Measurements from ENCODE around the gene ITGA3. TPM values are rescaled to one million over a fixed set of nuclear protein-coding genes. Genes with fewer than 3 reads are reported as not detected.

ITGA3 gene
- total and polyA plus RNA-seq, 5 donors, result 21.5 to 32.9 (median 26.2) TPM

DNA sequence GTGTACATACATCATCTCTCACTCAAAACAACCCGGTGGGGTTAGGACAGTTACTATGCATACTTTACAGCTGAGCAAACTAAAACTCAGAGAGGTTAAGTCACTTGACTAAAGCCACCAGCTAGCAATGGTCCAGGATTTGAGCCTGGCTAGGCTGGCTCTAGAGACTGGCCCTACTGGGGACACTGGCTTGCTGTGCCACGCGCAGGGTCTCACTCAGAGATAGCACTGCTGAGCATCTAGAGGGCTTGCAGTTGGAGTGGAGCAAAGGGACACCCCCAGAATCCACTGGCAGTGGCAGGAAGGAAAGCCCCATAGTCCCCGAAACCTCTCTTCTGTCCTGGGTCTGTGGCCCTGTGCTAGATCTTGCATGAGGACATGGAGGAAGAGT is 62.9 kb downstream of the ITGA3 start:
- H3K9me3 ChIP-seq (ENCODE audit: control insufficient read depth, low read length), result no peaks in the 10 kb centered on the region
- intact Hi-C loops (cut with DNase I), result loop anchor here in 3 of 4 donors (5.0 to 10.0 kb wide), 2 partner anchors 46 to 48 kb away; partner anchors contain the start of gene SGCA (in 3 of the 3)
- DNase-seq, result no peak
- ATAC-seq, result no peak
- no peaks in the 10 kb centered on the region for H3K4me1 ChIP-seq (ENCODE audit: control insufficient read depth, insufficient read depth, low read length)
- no peak overlapping the region for H3K27ac ChIP-seq (ENCODE audit: low read length)
- H3K27me3 ChIP-seq (ENCODE audit: control insufficient read depth, insufficient read depth), result no peaks in the 10 kb centered on the region
- H3K4me3 ChIP-seq (ENCODE audit: low read length), result no peak overlapping the region
- WGBS, result 94% methylated on average over 4 of the region's 4 CpGs

DNA sequence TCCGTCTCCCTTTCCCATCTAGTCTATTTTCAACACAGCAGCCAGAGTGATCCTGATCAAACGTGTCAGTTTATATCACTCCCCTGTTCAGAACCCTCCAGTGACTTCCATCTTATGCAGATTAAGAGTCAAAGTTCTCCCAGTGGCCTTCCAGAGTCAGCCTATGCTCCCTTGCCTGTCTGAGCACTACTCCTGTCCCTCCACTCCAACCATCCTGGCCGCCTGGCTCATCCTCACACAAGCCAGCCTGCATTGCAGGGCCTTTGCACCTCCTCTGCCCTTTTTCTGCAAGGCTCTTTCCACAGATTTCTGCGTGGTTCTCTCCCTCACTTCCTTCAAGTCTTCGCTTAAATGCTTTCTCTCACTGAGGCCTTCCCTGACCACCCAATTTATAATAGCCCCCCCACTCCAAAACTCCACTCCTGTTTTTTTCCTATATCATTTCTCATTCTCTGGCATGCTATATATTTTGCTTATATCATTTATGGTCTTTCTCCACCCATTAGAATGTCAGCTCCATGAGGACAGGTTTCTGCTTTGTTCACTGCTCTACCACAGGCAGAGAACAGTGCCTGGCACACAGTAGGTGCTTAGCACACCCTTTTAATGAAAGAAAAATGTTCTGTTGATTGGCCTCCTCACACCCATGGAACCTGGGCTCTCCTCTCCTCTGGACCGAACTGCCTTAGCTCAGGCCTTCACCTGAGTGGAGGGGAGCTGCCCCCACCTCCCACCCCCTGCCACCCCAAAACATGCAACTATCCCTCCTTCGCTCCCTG is 64.8 kb downstream of the ITGA3 start:
- WGBS, result 91% methylated on average over 7 of the region's 7 CpGs
- ATAC-seq (no peak), DNase-seq (no peak)
- intact Hi-C loops (cut with DNase I), result no loop called here
- H3K27me3 ChIP-seq (ENCODE audit: control insufficient read depth, insufficient read depth), result no peaks in the 10 kb centered on the region
- no peaks in the 10 kb centered on the region for H3K9me3 ChIP-seq (ENCODE audit: control insufficient read depth, low read length)
- H3K4me3 ChIP-seq (ENCODE audit: low read length), result no peak overlapping the region
- H3K27ac ChIP-seq (ENCODE audit: low read length), result no peak overlapping the region
- H3K4me1 ChIP-seq (ENCODE audit: control insufficient read depth, insufficient read depth, low read length), result no peaks in the 10 kb centered on the region

DNA sequence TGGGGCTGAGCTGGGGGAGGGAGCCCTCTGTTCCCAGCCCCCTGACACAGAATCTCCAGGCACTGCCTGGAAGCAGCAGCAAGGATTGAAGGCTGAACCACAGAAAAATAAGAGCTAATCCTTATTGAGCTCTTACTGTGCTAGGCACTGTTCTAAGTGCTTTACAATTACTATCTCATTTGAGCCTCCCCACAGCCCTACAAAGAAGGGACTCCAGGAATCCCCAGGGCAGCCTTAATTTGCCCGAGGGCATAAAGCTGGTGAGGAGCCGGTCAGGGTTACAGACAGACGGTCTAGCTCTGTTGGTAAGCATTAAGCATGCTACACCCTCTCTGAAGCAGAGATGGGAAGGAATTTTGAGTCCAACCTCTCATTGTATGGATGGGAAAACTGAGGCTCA is 67.0 kb downstream of the ITGA3 start:
- ATAC-seq, result no peak
- intact Hi-C loops (cut with DNase I), result no loop called here
- Histone ChIP-seq H3K4me1 (ENCODE audit: control insufficient read depth, insufficient read depth, low read length) (no peaks in the 10 kb centered on the region), H3K9me3 (ENCODE audit: control insufficient read depth, low read length) (no peaks in the 10 kb centered on the region), H3K4me3 (ENCODE audit: low read length) (no peak overlapping the region), H3K27ac (ENCODE audit: low read length) (no peak overlapping the region), H3K27me3 (ENCODE audit: control insufficient read depth, insufficient read depth) (no peaks in the 10 kb centered on the region)
- no peak for DNase-seq
- 93% methylated on average over 3 of the region's 3 CpGs for WGBS

DNA sequence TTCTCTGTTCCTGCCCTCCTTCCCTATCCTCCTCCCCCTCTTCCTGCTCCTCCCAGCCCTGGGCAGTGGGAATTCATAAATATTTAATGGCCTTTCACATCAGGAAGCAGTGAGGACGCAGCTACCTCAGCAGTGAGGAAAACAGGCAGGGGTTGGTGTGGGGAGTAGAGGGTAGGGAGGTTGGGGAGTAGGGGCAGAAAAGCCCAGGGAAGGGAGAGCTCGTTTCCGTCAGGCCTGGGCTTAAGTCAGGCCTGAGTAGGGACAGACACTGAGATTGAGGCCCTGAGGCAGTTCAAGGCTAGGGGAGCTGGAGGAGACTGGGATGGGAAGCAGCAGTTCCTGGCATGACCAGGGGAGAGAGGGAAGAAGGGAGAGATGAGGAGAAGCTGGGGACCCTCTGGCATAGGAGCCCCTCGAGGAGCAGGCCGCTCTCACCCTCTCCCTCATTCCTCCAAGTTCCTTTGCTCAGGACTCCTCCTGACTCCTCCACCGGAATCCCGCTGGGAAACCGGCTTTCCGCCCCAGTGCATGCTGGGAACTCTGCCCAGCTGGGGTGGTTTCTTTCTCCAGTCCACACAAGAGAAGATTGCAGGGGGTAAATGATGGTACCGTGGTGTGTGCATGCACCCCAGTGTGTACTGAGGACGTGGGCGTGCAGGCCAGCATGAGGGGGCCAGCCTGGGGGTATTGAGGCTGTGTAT is 67.9 kb downstream of the ITGA3 start:
- WGBS, result 41% methylated on average over 12 of the region's 12 CpGs
- intact Hi-C loops (cut with DNase I), result no loop called here
- DNase-seq, result peak in 2 of 3 donors; percentile 65 to 69
- Histone ChIP-seq H3K4me1 (ENCODE audit: control insufficient read depth, insufficient read depth, low read length) (peaks cover 5% of the 10 kb centered on the region), H3K4me3 (ENCODE audit: low read length) (no peak overlapping the region), H3K9me3 (ENCODE audit: control insufficient read depth, low read length) (no peaks in the 10 kb centered on the region), H3K27ac (ENCODE audit: low read length) (no peak overlapping the region), H3K27me3 (ENCODE audit: control insufficient read depth, insufficient read depth) (no peaks in the 10 kb centered on the region)
- peak in 1 of 2 donors; percentile 9 for ATAC-seq

DNA sequence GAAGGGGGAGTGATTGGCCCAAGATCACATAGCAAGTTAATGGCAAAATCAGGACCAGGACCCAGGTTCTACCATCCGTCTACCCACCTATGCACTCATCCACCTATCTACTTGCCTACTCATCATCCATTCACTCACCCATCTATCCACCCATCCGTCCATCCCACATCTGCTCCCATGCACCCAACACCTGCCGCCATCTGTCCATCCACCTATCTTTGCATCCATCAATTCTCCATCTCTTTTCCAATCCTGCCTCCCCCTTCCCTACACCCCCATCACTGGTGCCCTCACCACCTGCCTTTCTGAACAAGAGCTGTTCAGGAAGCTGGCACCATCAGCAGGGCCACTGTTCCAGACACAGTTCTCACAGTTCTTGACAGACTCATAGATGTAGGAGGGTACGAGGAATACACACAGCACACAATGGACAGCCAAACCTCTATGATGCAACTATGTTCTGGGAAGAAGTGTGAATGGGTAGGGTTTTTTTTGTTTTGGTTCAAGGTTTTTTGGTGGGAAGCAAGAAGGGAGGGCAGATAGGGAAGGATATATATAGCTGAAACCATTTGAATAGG is 69.6 kb downstream of the ITGA3 start:
- no peaks in the 10 kb centered on the region for H3K27me3 ChIP-seq (ENCODE audit: control insufficient read depth, insufficient read depth)
- no peak overlapping the region for H3K27ac ChIP-seq (ENCODE audit: low read length)
- WGBS, result 94% methylated on average over 4 of the region's 4 CpGs
- intact Hi-C loops (cut with DNase I), result no loop called here
- peaks cover 7% of the 10 kb centered on the region for H3K4me1 ChIP-seq (ENCODE audit: control insufficient read depth, insufficient read depth, low read length)
- no peak overlapping the region for H3K4me3 ChIP-seq (ENCODE audit: low read length)
- ATAC-seq, result no peak
- DNase-seq, result peak in 1 of 3 donors; percentile 15
- no peaks in the 10 kb centered on the region for H3K9me3 ChIP-seq (ENCODE audit: control insufficient read depth, low read length)

DNA sequence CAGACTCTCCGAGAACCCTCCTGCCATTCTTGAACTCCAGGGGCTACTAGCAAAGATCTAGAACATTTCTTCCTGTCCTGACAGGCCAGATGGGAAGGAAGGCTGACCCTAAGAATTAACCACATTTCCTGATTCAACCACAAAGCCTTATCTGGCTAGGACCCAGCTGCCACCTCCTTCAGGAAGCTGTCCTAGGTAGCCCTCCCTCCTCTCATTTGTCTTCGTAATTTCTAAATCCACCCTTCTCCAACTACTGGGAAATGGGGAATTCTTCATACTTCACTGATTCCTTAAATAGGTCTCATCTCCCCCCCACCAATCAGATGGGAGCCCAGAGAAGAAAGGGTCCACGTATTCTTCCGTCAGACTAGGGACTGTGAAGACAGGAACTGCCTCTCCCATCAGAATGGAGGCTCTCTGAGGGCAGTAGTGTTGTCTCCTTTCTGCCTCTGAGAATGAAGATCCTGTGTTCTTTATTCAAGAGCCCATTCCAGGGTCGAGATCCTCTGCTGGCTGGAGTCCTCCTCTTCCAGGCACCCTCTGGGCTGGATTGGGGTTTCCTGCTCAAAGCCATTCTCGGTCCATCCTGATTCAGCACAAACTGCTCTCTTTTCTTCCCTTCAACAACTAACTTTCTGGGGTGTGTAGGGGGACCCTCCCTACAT is 71.9 kb downstream of the ITGA3 start:
- H3K27ac ChIP-seq (ENCODE audit: low read length), result no peak overlapping the region
- no peak overlapping the region for H3K4me3 ChIP-seq (ENCODE audit: low read length)
- WGBS, result 61% methylated on average over 6 of the region's 6 CpGs
- DNase-seq, result peak in 1 of 3 donors; percentile 11
- no peaks in the 10 kb centered on the region for H3K9me3 ChIP-seq (ENCODE audit: control insufficient read depth, low read length)
- ATAC-seq, result no peak
- H3K27me3 ChIP-seq (ENCODE audit: control insufficient read depth, insufficient read depth), result no peaks in the 10 kb centered on the region
- H3K4me1 ChIP-seq (ENCODE audit: control insufficient read depth, insufficient read depth, low read length), result peaks cover 8% of the 10 kb centered on the region
- intact Hi-C loops (cut with DNase I), result no loop called here

DNA sequence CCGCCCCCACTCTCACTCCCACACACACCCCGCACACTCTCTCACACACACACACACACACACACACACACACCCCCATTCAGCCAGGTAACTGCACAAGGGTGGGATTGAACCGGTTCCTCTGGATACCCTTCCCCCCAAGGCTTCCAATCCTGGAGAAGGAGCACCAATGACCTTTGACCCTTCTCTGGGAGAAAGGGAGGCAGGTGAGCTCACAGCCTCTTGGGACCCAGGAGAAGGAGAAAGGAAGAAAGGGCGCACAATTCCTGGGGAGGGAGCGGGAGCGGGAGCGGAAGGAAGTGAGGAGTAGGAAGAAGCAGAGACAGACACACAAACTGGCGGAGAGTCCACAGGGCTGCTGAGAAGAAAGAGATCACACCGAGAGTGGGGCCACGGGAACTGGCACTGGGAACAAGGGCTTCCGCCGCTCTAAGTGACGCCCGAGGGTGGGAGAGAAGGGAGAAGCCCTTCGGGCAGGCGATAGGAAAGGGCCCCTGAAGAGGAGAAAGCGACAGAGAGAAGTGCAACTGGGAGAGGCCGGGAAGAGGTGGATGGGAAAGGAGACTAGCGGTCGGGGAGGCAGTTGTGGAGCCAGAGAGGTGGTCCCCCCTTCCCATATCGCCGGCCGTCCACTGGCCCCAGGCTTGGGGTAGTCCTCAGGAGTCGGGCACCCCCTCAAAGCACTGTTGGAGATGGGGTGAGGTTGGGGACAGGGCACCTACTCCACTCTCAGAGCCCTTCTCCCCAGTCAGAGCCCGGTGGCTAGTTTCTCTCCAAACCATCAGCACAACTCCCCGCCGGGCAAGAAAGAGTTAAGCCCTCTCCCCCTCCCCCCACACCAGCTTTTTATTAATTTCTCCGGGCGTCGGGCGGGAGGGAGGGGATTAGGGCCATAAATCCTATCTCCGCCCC is 72.8 kb downstream of the ITGA3 start:
- peak overlapping the region; percentile 74 for H3K4me3 ChIP-seq (ENCODE audit: low read length)
- H3K4me1 ChIP-seq (ENCODE audit: control insufficient read depth, insufficient read depth, low read length), result peaks cover 10% of the 10 kb centered on the region
- no peak overlapping the region for H3K27ac ChIP-seq (ENCODE audit: low read length)
- no peaks in the 10 kb centered on the region for H3K27me3 ChIP-seq (ENCODE audit: control insufficient read depth, insufficient read depth)
- WGBS, result 15% methylated on average over 32 of the region's 32 CpGs
- no peaks in the 10 kb centered on the region for H3K9me3 ChIP-seq (ENCODE audit: control insufficient read depth, low read length)
- intact Hi-C loops (cut with DNase I), result no loop called here
- DNase-seq (peak in 2 of 3 donors; percentile 45 to 46), ATAC-seq (no peak)

DNA sequence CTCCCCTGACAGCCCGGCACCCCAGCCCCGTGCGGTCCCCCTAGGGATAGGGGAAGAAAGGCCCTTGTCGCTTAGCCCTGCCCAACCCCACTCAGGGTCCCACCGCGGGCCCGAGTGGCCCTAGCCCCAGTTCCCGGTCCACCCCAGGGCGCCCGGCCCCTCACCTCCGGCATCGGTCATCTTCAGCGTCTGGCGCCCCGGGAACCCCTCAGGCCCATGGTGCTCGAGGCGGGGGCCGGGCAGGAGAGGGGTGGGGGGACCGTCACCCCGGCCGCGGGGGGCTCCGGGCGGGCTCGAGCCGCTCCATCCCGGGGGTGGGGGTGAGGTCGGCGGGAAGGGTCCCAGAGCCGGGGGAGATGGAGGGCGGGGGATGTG is 73.4 kb downstream of the ITGA3 start:
- intact Hi-C loops (cut with DNase I), result no loop called here
- 3% methylated on average over 31 of the region's 31 CpGs for WGBS
- ATAC-seq, result peak; percentile 1 to 22

DNA sequence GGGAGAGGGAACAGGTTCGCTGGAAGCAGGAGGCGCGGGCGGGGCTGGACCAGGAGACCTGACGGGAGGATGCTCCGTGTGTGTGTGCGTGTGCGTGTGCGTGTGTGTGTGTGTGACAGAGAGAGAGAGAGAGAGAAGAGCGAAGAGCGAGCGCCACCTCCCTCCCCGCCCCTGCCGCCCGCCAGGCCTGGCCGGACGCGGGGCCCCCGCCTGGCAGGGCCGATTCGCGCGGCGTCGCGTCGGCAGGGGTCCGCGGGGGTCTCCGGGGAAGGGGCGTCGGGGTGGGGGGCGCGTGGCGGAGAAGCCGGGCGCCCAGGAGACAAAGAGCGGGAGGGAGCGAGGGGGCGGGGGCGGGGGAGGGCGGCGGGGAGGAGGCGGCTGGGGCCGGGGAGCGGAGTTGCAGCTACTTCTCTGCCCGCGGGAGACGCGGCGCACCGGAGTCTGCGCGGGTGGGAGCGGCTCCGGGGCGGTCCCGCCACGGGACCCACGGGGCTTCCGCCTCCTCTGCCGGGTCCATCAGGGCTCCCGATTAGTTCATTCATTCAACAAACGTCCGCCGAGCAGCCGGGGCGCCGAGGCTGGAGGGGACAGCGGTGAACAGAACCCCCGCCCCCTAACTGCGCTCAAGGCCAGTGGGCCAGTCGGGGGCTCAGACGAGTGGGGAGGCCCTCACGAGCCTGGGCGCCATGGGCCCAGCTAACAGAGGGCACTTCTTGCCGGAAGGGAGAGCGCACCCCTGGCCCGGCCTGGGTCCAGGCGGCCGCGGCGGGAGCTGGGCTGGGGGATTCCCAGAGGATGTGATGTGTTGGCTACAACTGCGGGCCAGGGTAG is 74.0 kb downstream of the ITGA3 start, which contains the start of gene SAMD14:
Gene SAMD14 (minus strand): TSS at position 433 of the 831 bp plus-strand sequence. CDS start 5,201 bp downstream, outside the sequence.
- DNase-seq (peak in 2 of 3 donors; percentile 69 to 78), ATAC-seq (peak; percentile 28 to 29)
- Histone ChIP-seq H3K9me3 (ENCODE audit: control insufficient read depth, low read length) (no peaks in the 10 kb centered on the region), H3K4me3 (ENCODE audit: low read length) (peak within 1 kb of the TSS; percentile 74), H3K27me3 (ENCODE audit: control insufficient read depth, insufficient read depth) (no peaks in the 10 kb centered on the region), H3K4me1 (ENCODE audit: control insufficient read depth, insufficient read depth, low read length) (peaks cover 10% of the 10 kb centered on the region), H3K27ac (ENCODE audit: low read length) (no peak within 1 kb of the TSS)
- intact Hi-C loops (cut with DNase I), result loop anchor here in 1 of 4 donors (10.0 kb wide), 1 partner anchor 65 kb away; no protein-coding TSS in a partner anchor
- 1% methylated on average over 84 of the region's 84 CpGs for WGBS

More for the DNA sequence above, 73.4 kb downstream of the ITGA3 start:
- peak overlapping the region; percentile 74 for H3K4me3 ChIP-seq (ENCODE audit: low read length)
- no peaks in the 10 kb centered on the region for H3K9me3 ChIP-seq (ENCODE audit: control insufficient read depth, low read length)
- H3K27me3 ChIP-seq (ENCODE audit: control insufficient read depth, insufficient read depth), result no peaks in the 10 kb centered on the region
- peak in 1 of 3 donors; percentile 62 for DNase-seq
- no peak overlapping the region for H3K27ac ChIP-seq (ENCODE audit: low read length)
- peaks cover 10% of the 10 kb centered on the region for H3K4me1 ChIP-seq (ENCODE audit: control insufficient read depth, insufficient read depth, low read length)

Measured in right cardiac atrium (tissue), 5 donors.